H1 (cell line): ENCODE results near the gene AASDH. TPM values are rescaled to one million over a fixed set of nuclear protein-coding genes. Genes with fewer than 3 reads are reported as not detected.

Experiments
- CTCF ChIA-PET: fragments of 300-600 bp; sonication (Branson Sonifier 250); formaldehyde crosslinking; loops from one replicate; lab custom pipeline; 2021; ENCODE audit not compliant: partially characterized antibody; lab: Charles Lee
- POLR2A ChIA-PET: fragments of 300-600 bp; sonication (Branson Sonifier 250); formaldehyde crosslinking; loops from one replicate; lab custom pipeline; 2021; ENCODE audit warnings: inconsistent platforms; ENCODE audit not compliant: partially characterized antibody; lab: Charles Lee
- DNase-seq, 2 experiments: peaks; one replicate each; pipeline versions ENCODE4 v3.0.0 to v3.0.0-alpha.2; 2010 to 2022; ENCODE audit warnings: low spot score in 2 of 2, low read depth in 1 of 2, mixed read lengths in 1 of 2
- FAIRE-seq: peaks from 2 replicates; lab custom pipeline; 2011; peaks lifted over from hg19 to GRCh38; lab: Jason Lieb, UNC
- H2AFZ ChIP-seq: 2 replicates; pipeline ENCODE4 v1.8.1; 2012; ENCODE audit warnings: low read length, inconsistent platforms
- H2AK5ac ChIP-seq: 2 replicates; pipeline ENCODE4 v1.6.1; 2013; ENCODE audit warnings: low read depth, low read length
- H2BK120ac ChIP-seq: replicated peaks from 2 replicates; pipeline ENCODE3; 2013; ENCODE audit warnings: low read depth, low read length, inconsistent platforms
- H2BK12ac ChIP-seq: 2 replicates; pipeline ENCODE4 v1.6.1; 2013; ENCODE audit warnings: low read depth, low read length
- H2BK15ac ChIP-seq: 2 replicates; pipeline ENCODE4 v1.6.1; 2013; ENCODE audit warnings: low read length
- H2BK20ac ChIP-seq: 2 replicates; pipeline ENCODE4 v1.6.1; 2013; ENCODE audit warnings: low read length
- H2BK5ac ChIP-seq: 2 replicates; pipeline ENCODE4 v1.6.1; 2013; ENCODE audit warnings: low read depth, low read length
- H3K14ac ChIP-seq: 2 replicates; pipeline ENCODE4 v1.6.1; 2013; ENCODE audit warnings: inconsistent platforms; ENCODE audit not compliant: insufficient read length
- H3K18ac ChIP-seq: 2 replicates; pipeline ENCODE4 v1.6.1; 2013; ENCODE audit warnings: low read length; ENCODE audit errors: extremely low read depth
- H3K23ac ChIP-seq: 2 replicates; pipeline ENCODE4 v1.6.1; 2013; ENCODE audit warnings: inconsistent platforms; ENCODE audit not compliant: insufficient read length
- H3K23me2 ChIP-seq: 2 replicates; pipeline ENCODE4 v1.6.1; 2013; ENCODE audit warnings: low read depth, low read length
- H3K27ac ChIP-seq: 2 replicates; pipeline ENCODE4 v1.6.1; 2011; ENCODE audit warnings: low read depth, low read length, inconsistent platforms
- H3K27me3 ChIP-seq, 4 experiments: replicated peaks in 1 of 4; 1 replicate in 1 of 4; 2 replicates in 3 of 4; pipeline versions ENCODE4 v1.6.1 to v1.8.1; 2011 to 2013; ENCODE audit warnings: low read length in 3 of 4, mild to moderate bottlenecking in 3 of 4, inconsistent platforms in 2 of 4, mixed read lengths in 2 of 4, moderate library complexity in 1 of 4; ENCODE audit not compliant: control insufficient read depth in 3 of 4, insufficient read depth in 3 of 4; ENCODE audit errors: extremely low read depth in 1 of 4
- H3K36me3 ChIP-seq, 4 experiments: 2 replicates each; pipeline versions ENCODE4 v1.6.1 to v1.8.1; 2011 to 2013; ENCODE audit warnings: mild to moderate bottlenecking in 4 of 4, low read length in 3 of 4, moderate library complexity in 2 of 4, control low read depth in 1 of 4, inconsistent platforms in 1 of 4; ENCODE audit not compliant: insufficient read depth in 4 of 4, control insufficient read depth in 2 of 4
- H3K4ac ChIP-seq: replicated peaks from 2 replicates; pipeline ENCODE3; 2013; ENCODE audit warnings: low read length, low read depth, mixed read lengths, inconsistent platforms; ENCODE audit not compliant: insufficient read length
- H3K4me1 ChIP-seq, 4 experiments: replicated peaks in 1 of 4; 1 replicate in 1 of 4; 2 replicates in 3 of 4; pipeline versions ENCODE4 v1.6.1 to v1.8.1; 2011 to 2013; ENCODE audit warnings: low read length in 3 of 4, inconsistent platforms in 2 of 4, mixed read lengths in 1 of 4; ENCODE audit not compliant: insufficient read depth in 4 of 4, control insufficient read depth in 3 of 4
- H3K4me2 ChIP-seq, 2 experiments: 2 replicates each; pipeline versions ENCODE4 v1.6.1 to v1.8.1; 2011 to 2013; ENCODE audit warnings: low read depth in 2 of 2, low read length in 2 of 2, control low read depth in 1 of 2, inconsistent platforms in 1 of 2, mild to moderate bottlenecking in 1 of 2; ENCODE audit not compliant: insufficient read depth in 1 of 2
- H3K4me3 ChIP-seq, 4 experiments: fragments of 200-600, 300-600 bp in 1 of 4; sonication (generic), shearing (Covaris generic), sonication (Bioruptor Twin) in 1 of 4; 2 replicates each; pipeline versions ENCODE4 v1.5.1 to v1.8.1; 2011 to 2016; ENCODE audit warnings: low read length in 4 of 4, low read depth in 3 of 4, control low read depth in 2 of 4, inconsistent platforms in 2 of 4, mild to moderate bottlenecking in 2 of 4, mixed read lengths in 1 of 4, moderate library complexity in 1 of 4; ENCODE audit not compliant: insufficient read depth in 2 of 4; ENCODE audit errors: extremely low read depth in 1 of 4
- H3K56ac ChIP-seq: replicated peaks from 2 replicates; pipeline ENCODE3; 2013; ENCODE audit warnings: low read depth, mild to moderate bottlenecking, mixed read lengths, low read length, inconsistent platforms; ENCODE audit not compliant: insufficient read length
- H3K79me1 ChIP-seq: 2 replicates; pipeline ENCODE4 v1.6.1; 2013; ENCODE audit warnings: low read depth, low read length, control low read depth
- H3K79me2 ChIP-seq, 2 experiments: 2 replicates each; pipeline versions ENCODE4 v1.6.1 to v1.8.1; 2012 to 2013; ENCODE audit warnings: low read length in 2 of 2, mild to moderate bottlenecking in 2 of 2, inconsistent platforms in 1 of 2; ENCODE audit not compliant: insufficient read depth in 2 of 2, control insufficient read depth in 1 of 2
- H3K9ac ChIP-seq, 4 experiments: replicated peaks in 1 of 4; 1 replicate in 1 of 4; 2 replicates in 3 of 4; pipeline versions ENCODE4 v1.6.1 to v1.8.1; 2011 to 2013; ENCODE audit warnings: low read depth in 3 of 4, low read length in 3 of 4, control low read depth in 2 of 4, mild to moderate bottlenecking in 2 of 4, moderate library complexity in 2 of 4, inconsistent platforms in 1 of 4; ENCODE audit errors: extremely low read depth in 1 of 4
- H3K9me3 ChIP-seq, 2 experiments: 2 replicates each; pipeline versions ENCODE4 v1.6.1 to v1.8.1; 2012 to 2013; ENCODE audit warnings: mild to moderate bottlenecking in 2 of 2, moderate library complexity in 2 of 2, control low read depth in 1 of 2, inconsistent platforms in 1 of 2, low read depth in 1 of 2, low read length in 1 of 2, mixed read lengths in 1 of 2; ENCODE audit not compliant: insufficient read depth in 2 of 2
- H4K20me1 ChIP-seq, 2 experiments: replicated peaks in 1 of 2; 2 replicates each; pipeline versions ENCODE3 to v1.8.1; 2011 to 2013; ENCODE audit warnings: inconsistent platforms in 2 of 2, low read length in 2 of 2, mild to moderate bottlenecking in 1 of 2; ENCODE audit not compliant: insufficient read depth in 2 of 2, control insufficient read depth in 1 of 2
- H4K5ac ChIP-seq: 2 replicates; pipeline ENCODE4 v1.6.1; 2013; ENCODE audit warnings: low read length, low read depth, mixed read lengths, inconsistent platforms; ENCODE audit not compliant: insufficient read length
- H4K8ac ChIP-seq: 2 replicates; pipeline ENCODE4 v1.8.0; 2013; ENCODE audit warnings: mild to moderate bottlenecking, moderate library complexity, low read length, inconsistent platforms; ENCODE audit not compliant: insufficient read depth; ENCODE audit errors: extremely low read depth
- H4K91ac ChIP-seq: replicated peaks from 2 replicates; pipeline ENCODE3; 2013; ENCODE audit warnings: low read length, mixed read lengths, inconsistent platforms; ENCODE audit not compliant: insufficient read length
- ASH2L ChIP-seq: fragments of 200-600, 300-600 bp; sonication (generic); IDR thresholded peaks from one replicate; pipeline ENCODE4 v1.7.1; 2017; ENCODE audit warnings: low read length
- CBX5 ChIP-seq: fragments of 300-800, 300-1000 bp; sonication (generic); IDR thresholded peaks from 2 replicates; pipeline ENCODE4 v1.7.1; 2016; ENCODE audit warnings: antibody characterized with exemption, low read length, low read depth
- RBBP5 ChIP-seq: IDR thresholded peaks from 2 replicates; pipeline ENCODE4 v1.7.1; 2012; ENCODE audit warnings: low read depth, mild to moderate bottlenecking, inconsistent platforms, low read length, moderate library complexity, borderline replicate concordance
- SAP30 ChIP-seq: fragments of 300-600 bp; sonication (generic); IDR thresholded peaks from 2 replicates; pipeline ENCODE4 v1.7.1; 2012; ENCODE audit warnings: low read length, moderate library complexity, mild to moderate bottlenecking, inconsistent platforms; ENCODE audit not compliant: insufficient read depth, insufficient replicate concordance
- SIRT6 ChIP-seq: IDR thresholded peaks from one replicate; pipeline ENCODE4 v1.7.1; 2012; ENCODE audit warnings: low read length, inconsistent platforms
- TCF12 ChIP-seq: IDR thresholded peaks from 2 replicates; pipeline ENCODE4 v1.6.1; 2011; ENCODE audit warnings: low read depth, mild to moderate bottlenecking, low read length
- YY1 ChIP-seq: IDR thresholded peaks from 2 replicates; pipeline ENCODE4 v1.6.1; 2011; ENCODE audit warnings: low read depth, mild to moderate bottlenecking, low read length
- WGBS, 2 experiments: shearing (Covaris generic) in 1 of 2; methylation state at CpG; one replicate each; pipeline versions ENCODE4 v1.1.6 to v1.1.7; 2013 to 2015; ENCODE audit warnings: low lambda C conversion rate in 2 of 2, mixed read lengths in 2 of 2, inconsistent platforms in 1 of 2, low coverage in 1 of 2, missing lambda C conversion rate in 1 of 2; ENCODE audit not compliant: insufficient replicate concordance in 2 of 2, insufficient coverage in 1 of 2, insufficient read length in 1 of 2; ENCODE audit errors: extremely low coverage in 1 of 2, missing lambda C conversion rate in 1 of 2; 5-methylcytosine and 5-hydroxymethylcytosine counted together
- polyA plus RNA-seq, 7 experiments: library from polyadenylated mRNA; depleted of rRNA in 3 of 7; stranded (reverse) in 5 of 7; unstranded in 2 of 7; fragments of >200 nt in 5 of 7; fragments of 200-250 nt in 2 of 7; gene quantifications; 1 replicate in 5 of 7; 2 replicates in 1 of 7; 4 replicates in 1 of 7; pipeline versions ENCODE4 v1.2.1 to v1.2.3, GENCODE V29; 2011 to 2013; ENCODE audit warnings: missing spikeins in 2 of 7, mixed read lengths in 2 of 7
- total RNA-seq: library from RNA; stranded (reverse); fragmentation: NEBNext Ultra II Directional; extraction: Animal tissue kit (Norgen Biotek cat#: 25700); gene quantifications from 2 replicates; pipeline ENCODE4 v1.2.1, GENCODE V29; 2021

Gene AASDH
- total and polyA plus RNA-seq, 2 of the 8 experiments (the other 6 are each of a cell fraction or from before 2014, with no cell fraction given) = 8.0 to 10.9 TPM

DNA sequence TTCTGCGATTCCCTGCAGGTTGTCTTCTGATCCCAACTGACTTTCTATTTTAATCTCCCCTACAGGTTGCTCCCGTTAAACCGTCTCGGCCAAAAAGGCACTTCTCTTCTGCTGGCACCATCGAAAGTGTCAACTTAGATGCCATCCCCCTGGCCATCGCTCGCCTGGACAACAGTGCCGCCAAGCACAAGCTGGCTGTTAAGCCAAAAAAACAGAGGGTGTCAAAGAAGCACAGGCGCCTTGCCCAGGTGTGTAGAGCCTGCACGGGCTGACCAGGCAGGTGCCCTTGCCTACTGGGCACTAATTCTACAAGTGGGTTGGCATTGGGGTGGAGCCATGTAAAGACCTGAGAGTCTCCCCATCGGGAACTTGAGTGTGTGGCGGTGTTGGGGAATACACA lies 74.2 kb downstream of the AASDH start:
- no peak overlapping the region for H2BK15ac ChIP-seq
- no peak overlapping the region for H2AFZ ChIP-seq
- no peaks in the 10 kb centered on the region for H3K9me3 ChIP-seq
- no peak overlapping the region for H3K4me3 ChIP-seq
- WGBS, 2 experiments = 94% methylated on average over 12 of the region's 12 CpGs; no CpG with 5 or more reads in 1 of the 2 experiments
- no peaks in the 10 kb centered on the region for H3K4me1 ChIP-seq
- H3K27me3 ChIP-seq = no peaks in the 10 kb centered on the region
- DNase-seq (no peak), FAIRE-seq (no peak)
- H3K14ac ChIP-seq = no peak overlapping the region
- H3K4me2 ChIP-seq = no peak overlapping the region
- TF ChIP-seq YY1 (no peak), SIRT6 (no peak), SAP30 (no peak), CBX5 (no peak), RBBP5 (no peak), TCF12 (no peak), ASH2L (no peak)
- H2AK5ac ChIP-seq = no peak overlapping the region
- no peak overlapping the region for H2BK20ac ChIP-seq
- no peak overlapping the region for H3K9ac ChIP-seq
- H2BK5ac ChIP-seq = no peak overlapping the region
- no peaks in the 10 kb centered on the region for H3K23me2 ChIP-seq
- no peak overlapping the region for H2BK120ac ChIP-seq
- ChIA-PET POLR2A (interaction anchor here (1.0 kb wide), 1 partner anchor 11 kb away, joined by 3 read pairs; no protein-coding TSS in a partner anchor), CTCF (no interaction called here)
- no peak overlapping the region for H3K27ac ChIP-seq
- no peak overlapping the region for H3K4ac ChIP-seq
- peaks cover 0 to 15% (median 4%) of the 10 kb centered on the region in 4 experiments; a peak in 2 of 8 replicates for H3K36me3 ChIP-seq
- no peak overlapping the region for H4K8ac ChIP-seq
- H4K20me1 ChIP-seq = no peaks in the 10 kb centered on the region
- H4K5ac ChIP-seq = no peak overlapping the region
- no peak overlapping the region for H4K91ac ChIP-seq
- H3K56ac ChIP-seq = no peak overlapping the region
- H2BK12ac ChIP-seq = no peak overlapping the region
- H3K79me2 ChIP-seq = no peaks in the 10 kb centered on the region
- no peaks in the 10 kb centered on the region for H3K79me1 ChIP-seq
- H3K23ac ChIP-seq = no peak overlapping the region
- H3K18ac ChIP-seq = no peak overlapping the region
